EL (cell line): ENCODE data around the gene CNGA1.
"Not testable (repeated sequence)": the region's sequence is repeated elsewhere in the genome, so short reads cannot be mapped to it uniquely, and the experiment has no call there.

Experiments used
- DNase-seq: peaks from one replicate; pipeline ENCODE4 v3.0.0-alpha.2; 2016

CNGA1 gene

GRCh38 chr4:47954245-47954644 lies 62.2 kb downstream of the CNGA1 start:
- DNase-seq, result no peak

GRCh38 chr4:47945930-47946726 lies 70.4 kb downstream of the CNGA1 start:
- DNase-seq, result no peak

GRCh38 chr4:47942081-47942819 lies 74.2 kb downstream of the CNGA1 start:
- DNase-seq, result no peak

- no peak for DNase-seq
Observed at GRCh38 chr4:47939456-47939855, 77.0 kb downstream of the CNGA1 start.

GRCh38 chr4:47936336-47936735 lies 80.1 kb downstream of the CNGA1 start:
- DNase-seq, result no peak

- DNase-seq, result peak; percentile 40
Observed at GRCh38 chr4:47933840-47934239, 82.6 kb downstream of the CNGA1 start.

GRCh38 chr4:47930971-47931804 lies 85.3 kb downstream of the CNGA1 start:
- DNase-seq, result peak; percentile 59

- DNase-seq, result no peak
Observed at GRCh38 chr4:47929682-47930201, 86.7 kb downstream of the CNGA1 start.

- DNase-seq, result peak; percentile 68
Observed at GRCh38 chr4:47926667-47927258, 89.7 kb downstream of the CNGA1 start.

GRCh38 chr4:47923261-47923608 lies 93.2 kb downstream of the CNGA1 start:
- DNase-seq, result not testable (repeated sequence)

- DNase-seq, result not testable (repeated sequence)
Observed at GRCh38 chr4:47922436-47923260, 93.8 kb downstream of the CNGA1 start.

GRCh38 chr4:47917163-47917562 lies 99.3 kb downstream of the CNGA1 start:
- not testable (repeated sequence) for DNase-seq

GRCh38 chr4:47915378-47915777 lies 101.1 kb downstream of the CNGA1 start:
- no peak for DNase-seq

- no peak for DNase-seq
Observed at GRCh38 chr4:47914926-47915237, 101.6 kb downstream of the CNGA1 start.

GRCh38 chr4:47914220-47914925 lies 102.1 kb downstream of the CNGA1 start, which contains the start of gene NFXL1:
Gene NFXL1 (minus strand): TSS chr4:47914583. CDS start chr4:47914203, 380 bp downstream.
- DNase-seq, result peak; percentile 97

GRCh38 chr4:47913861-47914219 lies 102.6 kb downstream of the CNGA1 start:
- peak; percentile 14 for DNase-seq

- peak; percentile 21 for DNase-seq
Observed at GRCh38 chr4:47913330-47913729, 103.2 kb downstream of the CNGA1 start.

GRCh38 chr4:47907089-47907646 lies 109.3 kb downstream of the CNGA1 start:
- no peak for DNase-seq

GRCh38 chr4:47899639-47900038 lies 116.8 kb downstream of the CNGA1 start:
- no peak for DNase-seq

- DNase-seq, result no peak
Observed at GRCh38 chr4:47891928-47892327, 124.6 kb downstream of the CNGA1 start.
